Keratinocyte (primary cell): ENCODE results near the gene SYCP1. TPM values are rescaled to one million over a fixed set of nuclear protein-coding genes. Genes with fewer than 3 reads are reported as not detected.
A peak's percentile ranks its signal among the peaks of the same experiment; 100 is the strongest.

Source experiments
- DNase-seq: peaks from one replicate; pipeline ENCODE4 v3.0.0-alpha.2; 2011; ENCODE audit warnings: low read depth, missing footprints, low spot score
- FAIRE-seq: peaks from 2 replicates; lab custom pipeline; 2011; peaks lifted over from hg19 to GRCh38; lab: Jason Lieb, UNC
- H2AFZ ChIP-seq: 2 replicates; pipeline ENCODE4 v1.6.0; 2012; ENCODE audit warnings: low read length, control low read depth, inconsistent platforms; ENCODE audit not compliant: control insufficient read depth
- H3K27ac ChIP-seq: 2 replicates; pipeline ENCODE4 v1.5.1; 2011; ENCODE audit warnings: low read length; ENCODE audit not compliant: control insufficient read depth, insufficient read depth
- H3K27me3 ChIP-seq: 3 replicates; pipeline ENCODE4 v1.6.0; 2011; ENCODE audit warnings: low read length; ENCODE audit not compliant: control insufficient read depth, insufficient read depth; ENCODE audit errors: extremely low read depth
- H3K36me3 ChIP-seq, 2 experiments: 2 replicates in 1 of 2; 3 replicates in 1 of 2; pipeline ENCODE4 v1.5.1; 2011; ENCODE audit warnings: low read length in 2 of 2, mild to moderate bottlenecking in 1 of 2; ENCODE audit not compliant: control insufficient read depth in 2 of 2, insufficient read depth in 2 of 2; ENCODE audit errors: extremely low read depth in 1 of 2
- H3K4me1 ChIP-seq: 3 replicates; pipeline ENCODE4 v1.5.1; 2011; ENCODE audit warnings: low read length; ENCODE audit not compliant: control insufficient read depth, insufficient read depth; ENCODE audit errors: extremely low read depth
- H3K4me2 ChIP-seq: 3 replicates; pipeline ENCODE4 v1.6.0; 2011; ENCODE audit warnings: low read depth, low read length; ENCODE audit not compliant: control insufficient read depth, insufficient read depth; ENCODE audit errors: extremely low read depth
- H3K4me3 ChIP-seq, 3 experiments: fragments of 200-600 bp in 1 of 3; sonication (generic) in 1 of 3; 2 replicates in 2 of 3; 3 replicates in 1 of 3; pipeline ENCODE4 v1.5.1; 2011 to 2016; ENCODE audit warnings: low read length in 3 of 3, mild to moderate bottlenecking in 3 of 3, control low read depth in 2 of 3, inconsistent platforms in 1 of 3, low read depth in 1 of 3, mixed read lengths in 1 of 3, mixed run types in 1 of 3, moderate library complexity in 1 of 3; ENCODE audit not compliant: control insufficient read depth in 2 of 3, insufficient read depth in 2 of 3; ENCODE audit errors: extremely low read depth in 1 of 3
- H3K79me2 ChIP-seq: 2 replicates; pipeline ENCODE4 v1.6.0; 2012; ENCODE audit warnings: low read length; ENCODE audit not compliant: control insufficient read depth, insufficient read depth
- H3K9ac ChIP-seq: 3 replicates; pipeline ENCODE4 v1.6.0; 2011; ENCODE audit warnings: low read length; ENCODE audit not compliant: control insufficient read depth, insufficient read depth; ENCODE audit errors: extremely low read depth
- H3K9me1 ChIP-seq: 3 replicates; pipeline ENCODE4 v1.6.0; 2011; ENCODE audit warnings: low read length; ENCODE audit not compliant: control insufficient read depth, insufficient read depth; ENCODE audit errors: extremely low read depth
- H3K9me3 ChIP-seq: 2 replicates; pipeline ENCODE4 v1.5.1; 2012; ENCODE audit warnings: low read depth, low read length; ENCODE audit not compliant: control insufficient read depth
- H4K20me1 ChIP-seq: 3 replicates; pipeline ENCODE4 v1.6.0; 2011; ENCODE audit warnings: low read length; ENCODE audit not compliant: control insufficient read depth, insufficient read depth; ENCODE audit errors: extremely low read depth
- EZH2 ChIP-seq: IDR thresholded peaks from one replicate; pipeline ENCODE4 v1.6.1; 2012; ENCODE audit warnings: inconsistent platforms, mild to moderate bottlenecking, low read length, moderate library complexity
- dilution Hi-C: fragments of 300-500 bp; cut with MboI; formaldehyde crosslinking; loops from one replicate; pipeline ENCODE4 v1.7.0; 2020; ENCODE audit warnings: low sequenced_read_pairs; ENCODE audit not compliant: extremely low pct_ligation_motif_present
- polyA plus RNA-seq, 5 experiments: library from polyadenylated mRNA; depleted of rRNA in 3 of 5; stranded (reverse) in 3 of 5; stranded (forward) in 1 of 5; unstranded in 1 of 5; fragments of >200 nt; gene quantifications; 1 replicate in 1 of 5; 2 replicates in 3 of 5; 3 replicates in 1 of 5; pipeline versions ENCODE4 v1.2.1 to v1.2.3, GENCODE V29; 2011 to 2012; ENCODE audit warnings: missing spikeins in 2 of 5, low read depth in 1 of 5, low replicate concordance in 1 of 5
- TF ChIP-seq, protein P1 (sequence below), 3 experiments: IDR thresholded peaks in 1 of 3; conservative IDR thresholded peaks in 1 of 3; optimal IDR thresholded peaks in 1 of 3; 2 replicates in 2 of 3; 3 replicates in 1 of 3; pipeline versions ENCODE3 to v1.5.1; 2011; ENCODE audit warnings: low read length in 3 of 3, mild to moderate bottlenecking in 3 of 3, moderate library complexity in 2 of 3, control low read depth in 1 of 3, inconsistent platforms in 1 of 3; ENCODE audit not compliant: insufficient read depth in 2 of 3; ENCODE audit errors: extremely low read depth in 1 of 3

Gene SYCP1
- polyA plus RNA-seq, 1 donor (not counting 4 experiments of a cell fraction or from before 2014, with no cell fraction given), result not detected

DNA sequence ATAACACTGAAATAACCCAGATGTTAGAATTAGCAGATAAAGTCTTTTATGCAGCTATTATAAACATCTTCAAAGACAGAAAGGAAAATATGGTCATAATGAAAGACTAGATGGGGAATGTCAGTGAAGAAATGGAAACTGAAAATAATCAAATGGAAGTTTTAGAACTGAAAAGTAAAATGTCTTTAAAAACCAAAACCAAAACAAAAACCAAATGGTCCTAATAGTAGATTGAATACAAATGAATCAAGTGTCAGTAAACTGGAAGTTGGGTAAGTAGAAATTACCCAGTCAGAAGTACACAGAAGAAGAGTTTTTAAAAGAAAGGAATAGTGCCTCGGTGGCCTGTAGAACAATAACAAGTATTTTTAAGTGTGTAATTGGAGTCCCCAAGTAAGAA is 72.7 kb downstream of the SYCP1 start:
- FAIRE-seq (no peak), DNase-seq (no peak)
- TF ChIP-seq, protein P1, sequence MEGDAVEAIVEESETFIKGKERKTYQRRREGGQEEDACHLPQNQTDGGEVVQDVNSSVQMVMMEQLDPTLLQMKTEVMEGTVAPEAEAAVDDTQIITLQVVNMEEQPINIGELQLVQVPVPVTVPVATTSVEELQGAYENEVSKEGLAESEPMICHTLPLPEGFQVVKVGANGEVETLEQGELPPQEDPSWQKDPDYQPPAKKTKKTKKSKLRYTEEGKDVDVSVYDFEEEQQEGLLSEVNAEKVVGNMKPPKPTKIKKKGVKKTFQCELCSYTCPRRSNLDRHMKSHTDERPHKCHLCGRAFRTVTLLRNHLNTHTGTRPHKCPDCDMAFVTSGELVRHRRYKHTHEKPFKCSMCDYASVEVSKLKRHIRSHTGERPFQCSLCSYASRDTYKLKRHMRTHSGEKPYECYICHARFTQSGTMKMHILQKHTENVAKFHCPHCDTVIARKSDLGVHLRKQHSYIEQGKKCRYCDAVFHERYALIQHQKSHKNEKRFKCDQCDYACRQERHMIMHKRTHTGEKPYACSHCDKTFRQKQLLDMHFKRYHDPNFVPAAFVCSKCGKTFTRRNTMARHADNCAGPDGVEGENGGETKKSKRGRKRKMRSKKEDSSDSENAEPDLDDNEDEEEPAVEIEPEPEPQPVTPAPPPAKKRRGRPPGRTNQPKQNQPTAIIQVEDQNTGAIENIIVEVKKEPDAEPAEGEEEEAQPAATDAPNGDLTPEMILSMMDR (optimal IDR thresholded peaks at IDR 0.05 in 1 of 3, IDR thresholded peaks at IDR 0.05 in 1 of 3, conservative IDR thresholded peaks at IDR 0.05 in 1 of 3; ENCODE audit: extremely low read depth in 1 of 3, insufficient read depth in 2 of 3, low read length in 3 of 3), result no peak
- no peak for TF ChIP-seq EZH2
- H3K4me1 ChIP-seq, result no peaks in the 10 kb centered on the region
- no peak overlapping the region for H3K9ac ChIP-seq
- no peak overlapping the region for H3K4me3 ChIP-seq
- no peaks in the 10 kb centered on the region for H3K9me1 ChIP-seq
- peaks cover 19% of the 10 kb centered on the region for H3K27me3 ChIP-seq
- no peaks in the 10 kb centered on the region for H3K36me3 ChIP-seq
- H3K9me3 ChIP-seq, result no peaks in the 10 kb centered on the region
- H3K27ac ChIP-seq, result no peak overlapping the region
- no peaks in the 10 kb centered on the region for H3K79me2 ChIP-seq
- dilution Hi-C loops, result no loop called here
- H3K4me2 ChIP-seq, result no peak overlapping the region
- H4K20me1 ChIP-seq, result no peaks in the 10 kb centered on the region
- H2AFZ ChIP-seq, result no peak overlapping the region

DNA sequence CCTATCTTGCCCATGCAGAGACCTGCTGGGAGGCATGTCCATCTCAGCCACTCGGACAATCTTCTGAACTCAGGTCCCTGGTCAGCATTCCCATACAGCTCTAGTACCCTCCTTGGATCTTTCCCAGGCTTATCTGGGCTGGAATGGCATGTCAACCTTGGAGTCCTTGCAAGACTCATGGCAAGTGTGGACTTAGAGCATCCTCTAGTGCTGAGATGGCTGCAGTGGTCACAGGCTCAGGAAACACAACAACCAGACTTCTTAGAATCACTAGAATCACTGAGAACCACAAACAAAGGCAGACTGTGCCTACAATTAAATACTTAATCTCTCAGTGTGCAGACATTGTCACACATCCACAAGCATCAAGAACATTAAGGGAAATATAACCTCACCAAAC is 101.9 kb downstream of the SYCP1 start:
- no peak overlapping the region for H3K27ac ChIP-seq
- H3K79me2 ChIP-seq, result no peaks in the 10 kb centered on the region
- peaks cover 7% of the 10 kb centered on the region for H3K27me3 ChIP-seq
- FAIRE-seq (no peak), DNase-seq (no peak)
- no peak overlapping the region for H3K4me3 ChIP-seq
- dilution Hi-C loops, result no loop called here
- no peaks in the 10 kb centered on the region for H4K20me1 ChIP-seq
- H3K4me1 ChIP-seq, result no peaks in the 10 kb centered on the region
- no peaks in the 10 kb centered on the region for H3K36me3 ChIP-seq
- H2AFZ ChIP-seq, result no peak overlapping the region
- no peaks in the 10 kb centered on the region for H3K9me1 ChIP-seq
- no peak overlapping the region for H3K9ac ChIP-seq
- no peaks in the 10 kb centered on the region for H3K9me3 ChIP-seq
- TF ChIP-seq, protein P1 (optimal IDR thresholded peaks at IDR 0.05 in 1 of 3, IDR thresholded peaks at IDR 0.05 in 1 of 3, conservative IDR thresholded peaks at IDR 0.05 in 1 of 3; ENCODE audit: extremely low read depth in 1 of 3, insufficient read depth in 2 of 3, low read length in 3 of 3), result peak; percentile 68 to 86 (median 77)
- TF ChIP-seq EZH2, result no peak
- no peak overlapping the region for H3K4me2 ChIP-seq
